T-helper 17 cell (primary cell): ENCODE measurements around the gene VEGFA. TPM values are rescaled to one million over a fixed set of nuclear protein-coding genes. Genes with fewer than 3 reads are reported as not detected.

Experiments used
- ATAC-seq: fragments of 150-1000 bp; cut with Tn5 transposase; 2 replicates; pipeline ENCODE4 v1.10.0; 2021; ENCODE audit warnings: mild to moderate bottlenecking, moderate library complexity
- DNase-seq, 3 donors: peaks; one replicate each; pipeline versions ENCODE4 v3.0.0 to v3.0.0-alpha.2; 2020 to 2021
- H3K9me3 ChIP-seq: one replicate; pipeline ENCODE4 v1.7.0; 2013; ENCODE audit warnings: low read length, mild to moderate bottlenecking; ENCODE audit not compliant: control insufficient read depth, poor library complexity, severe bottlenecking
- H3K27ac Mint-ChIP-seq: one replicate; pipeline ENCODE4 v1.8.0; 2022; ENCODE audit warnings: mild to moderate bottlenecking, moderate library complexity, mixed read lengths
- H3K27me3 Mint-ChIP-seq: one replicate; pipeline ENCODE4 v1.8.0; 2022; ENCODE audit warnings: mixed read lengths
- H3K36me3 Mint-ChIP-seq: one replicate; pipeline ENCODE4 v1.8.0; 2022; ENCODE audit warnings: low read depth, mixed read lengths
- H3K4me1 Mint-ChIP-seq: one replicate; pipeline ENCODE4 v1.8.0; 2022; ENCODE audit warnings: mild to moderate bottlenecking, mixed read lengths
- H3K4me3 Mint-ChIP-seq: one replicate; pipeline ENCODE4 v1.8.0; 2022; ENCODE audit warnings: mild to moderate bottlenecking, moderate library complexity, mixed read lengths
- total RNA-seq, 4 donors: library from RNA in 2 of 4; stranded (reverse) in 2 of 4; gene quantifications; one replicate each; pipeline ENCODE4 v1.2.3 and lab custom pipeline; 2022 to 2026

Gene VEGFA
- total RNA-seq, 2 donors from 2014 or later = 5.6 to 6.3 TPM

GRCh38 chr6:43742285-43742684, 27.7 kb upstream of the VEGFA start:
- peak overlapping the region; percentile 36 for H3K4me3 Mint-ChIP-seq
- ATAC-seq = no peak
- peaks cover 26% of the 10 kb centered on the region for H3K27me3 Mint-ChIP-seq
- no peaks in the 10 kb centered on the region for H3K9me3 ChIP-seq
- no peaks in the 10 kb centered on the region for H3K36me3 Mint-ChIP-seq
- H3K4me1 Mint-ChIP-seq = peaks cover 6% of the 10 kb centered on the region
- no peak for DNase-seq
- peak overlapping the region; percentile 69 for H3K27ac Mint-ChIP-seq

GRCh38 chr6:43742931-43743632, 26.9 kb upstream of the VEGFA start:
- no peak for ATAC-seq
- Mint-ChIP-seq H3K27me3 (peaks cover 34% of the 10 kb centered on the region), H3K27ac (peak overlapping the region; percentile 69), H3K4me3 (no peak overlapping the region), H3K4me1 (peaks cover 5% of the 10 kb centered on the region), H3K36me3 (no peaks in the 10 kb centered on the region)
- DNase-seq = no peak
- no peaks in the 10 kb centered on the region for H3K9me3 ChIP-seq

GRCh38 chr6:43743682-43744381, 26.2 kb upstream of the VEGFA start:
- H3K4me1 Mint-ChIP-seq = peaks cover 2% of the 10 kb centered on the region
- no peaks in the 10 kb centered on the region for H3K36me3 Mint-ChIP-seq
- H3K9me3 ChIP-seq = no peaks in the 10 kb centered on the region
- no peak for DNase-seq
- H3K4me3 Mint-ChIP-seq = no peak overlapping the region
- ATAC-seq = no peak
- peaks cover 38% of the 10 kb centered on the region for H3K27me3 Mint-ChIP-seq
- no peak overlapping the region for H3K27ac Mint-ChIP-seq

GRCh38 chr6:43744491-43744890, 25.5 kb upstream of the VEGFA start:
- Mint-ChIP-seq H3K27ac (no peak overlapping the region), H3K27me3 (peaks cover 38% of the 10 kb centered on the region), H3K36me3 (no peaks in the 10 kb centered on the region), H3K4me3 (no peak overlapping the region), H3K4me1 (peaks cover 2% of the 10 kb centered on the region)
- no peaks in the 10 kb centered on the region for H3K9me3 ChIP-seq
- ATAC-seq (no peak), DNase-seq (no peak)

- H3K27me3 Mint-ChIP-seq = peaks cover 38% of the 10 kb centered on the region
- H3K4me1 Mint-ChIP-seq = peaks cover 2% of the 10 kb centered on the region
- no peaks in the 10 kb centered on the region for H3K36me3 Mint-ChIP-seq
- DNase-seq (no peak), ATAC-seq (no peak)
- no peak overlapping the region for H3K27ac Mint-ChIP-seq
- no peak overlapping the region for H3K4me3 Mint-ChIP-seq
- no peaks in the 10 kb centered on the region for H3K9me3 ChIP-seq
Observed at GRCh38 chr6:43744931-43745727, 24.9 kb upstream of the VEGFA start.

- H3K27ac Mint-ChIP-seq = no peak overlapping the region
- ATAC-seq (no peak), DNase-seq (no peak)
- no peaks in the 10 kb centered on the region for H3K36me3 Mint-ChIP-seq
- H3K4me3 Mint-ChIP-seq = no peak overlapping the region
- H3K4me1 Mint-ChIP-seq = peaks cover 2% of the 10 kb centered on the region
- H3K27me3 Mint-ChIP-seq = peaks cover 38% of the 10 kb centered on the region
- H3K9me3 ChIP-seq = no peaks in the 10 kb centered on the region
Observed at GRCh38 chr6:43746071-43746470, 23.9 kb upstream of the VEGFA start.

GRCh38 chr6:43746613-43747102, 23.4 kb upstream of the VEGFA start:
- H3K9me3 ChIP-seq = no peaks in the 10 kb centered on the region
- no peak overlapping the region for H3K4me3 Mint-ChIP-seq
- DNase-seq (no peak), ATAC-seq (no peak)
- H3K27ac Mint-ChIP-seq = no peak overlapping the region
- H3K36me3 Mint-ChIP-seq = no peaks in the 10 kb centered on the region
- peaks cover 38% of the 10 kb centered on the region for H3K27me3 Mint-ChIP-seq
- peaks cover 2% of the 10 kb centered on the region for H3K4me1 Mint-ChIP-seq

- no peak for DNase-seq
- Mint-ChIP-seq H3K4me1 (peaks cover 2% of the 10 kb centered on the region), H3K4me3 (no peak overlapping the region), H3K27ac (no peak overlapping the region), H3K36me3 (no peaks in the 10 kb centered on the region), H3K27me3 (peaks cover 38% of the 10 kb centered on the region)
- no peak for ATAC-seq
- H3K9me3 ChIP-seq = no peaks in the 10 kb centered on the region
Observed at GRCh38 chr6:43747784-43748183, 22.2 kb upstream of the VEGFA start.

- H3K36me3 Mint-ChIP-seq = peaks cover 3% of the 10 kb centered on the region
- H3K27me3 Mint-ChIP-seq = peaks cover 38% of the 10 kb centered on the region
- H3K9me3 ChIP-seq = no peaks in the 10 kb centered on the region
- H3K4me3 Mint-ChIP-seq = no peak overlapping the region
- no peak overlapping the region for H3K27ac Mint-ChIP-seq
- peaks cover 3% of the 10 kb centered on the region for H3K4me1 Mint-ChIP-seq
- DNase-seq (no peak), ATAC-seq (no peak)
Observed at GRCh38 chr6:43748765-43749164, 21.2 kb upstream of the VEGFA start.

- no peak for ATAC-seq
- Mint-ChIP-seq H3K4me3 (no peak overlapping the region), H3K27me3 (peaks cover 31% of the 10 kb centered on the region), H3K27ac (no peak overlapping the region), H3K36me3 (peaks cover 6% of the 10 kb centered on the region), H3K4me1 (peaks cover 5% of the 10 kb centered on the region)
- H3K9me3 ChIP-seq = no peaks in the 10 kb centered on the region
- DNase-seq = no peak
Observed at GRCh38 chr6:43749461-43749860, 20.6 kb upstream of the VEGFA start.

- H3K27ac Mint-ChIP-seq = no peak overlapping the region
- no peak for ATAC-seq
- peaks cover 30% of the 10 kb centered on the region for H3K27me3 Mint-ChIP-seq
- peaks cover 3% of the 10 kb centered on the region for H3K4me1 Mint-ChIP-seq
- DNase-seq = no peak
- no peaks in the 10 kb centered on the region for H3K9me3 ChIP-seq
- no peak overlapping the region for H3K4me3 Mint-ChIP-seq
- H3K36me3 Mint-ChIP-seq = peaks cover 6% of the 10 kb centered on the region
Observed at GRCh38 chr6:43750622-43751021, 19.4 kb upstream of the VEGFA start.

- no peak overlapping the region for H3K27ac Mint-ChIP-seq
- no peak for ATAC-seq
- H3K4me3 Mint-ChIP-seq = no peak overlapping the region
- H3K36me3 Mint-ChIP-seq = peaks cover 6% of the 10 kb centered on the region
- DNase-seq = no peak
- H3K9me3 ChIP-seq = no peaks in the 10 kb centered on the region
- H3K4me1 Mint-ChIP-seq = peaks cover 3% of the 10 kb centered on the region
- peaks cover 9% of the 10 kb centered on the region for H3K27me3 Mint-ChIP-seq
Observed at GRCh38 chr6:43753570-43754183, 16.3 kb upstream of the VEGFA start.
